ENCODE data around the gene IL10RB.
"Not testable (repeated sequence)": the region's sequence is repeated elsewhere in the genome, so short reads cannot be mapped to it uniquely, and the experiment has no call there.

Gene IL10RB

GRCh38 chr21:33266050-33266788 is at the start of gene IL10RB:
Gene IL10RB (plus strand): TSS chr21:33266367. CDS start chr21:33266466, 99 bp downstream.
- Histone ChIP-seq H3K4me3 (ENCODE audit: low read depth, low read length) (peak within 1 kb of the TSS; percentile 85), H3K36me3 (ENCODE audit: control insufficient read depth, insufficient read depth, low read length) (no peaks in the 10 kb centered on the region), H3K4me1 (ENCODE audit: control insufficient read depth, insufficient read depth, low read length) (peaks cover 3% of the 10 kb centered on the region), H3K27me3 (ENCODE audit: control insufficient read depth, insufficient read depth, low read length) (peaks cover 4% of the 10 kb centered on the region), H3K9me3 (ENCODE audit: control insufficient read depth, insufficient read depth, low read length) (no peaks in the 10 kb centered on the region), H3K9ac (ENCODE audit: low read depth, low read length) (peak within 1 kb of the TSS; percentile 60)

DNA sequence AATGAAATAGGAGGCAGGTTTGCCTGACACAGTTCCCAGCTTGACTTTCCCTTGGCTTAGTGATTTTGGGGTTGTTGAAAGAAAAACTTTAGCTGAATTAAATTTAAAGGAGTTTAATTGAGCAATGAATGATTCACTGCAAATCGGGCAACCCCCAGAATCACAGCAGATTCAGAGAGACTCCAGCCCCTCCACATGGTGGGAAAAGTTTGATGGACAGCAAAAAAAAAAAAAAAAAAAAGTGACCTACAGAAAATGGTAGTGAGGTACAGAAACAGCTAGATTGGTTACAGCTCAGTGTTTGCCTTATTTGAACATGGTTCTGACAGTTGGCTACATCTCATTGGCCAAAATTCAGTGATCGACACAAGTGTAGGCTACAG is 49.0 kb upstream of the IL10RB start:
- Histone ChIP-seq H3K9me3 (ENCODE audit: control insufficient read depth, insufficient read depth, low read length) (no peaks in the 10 kb centered on the region), H3K27me3 (ENCODE audit: control insufficient read depth, insufficient read depth, low read length) (no peaks in the 10 kb centered on the region), H3K4me3 (ENCODE audit: low read depth, low read length) (no peak overlapping the region), H3K36me3 (ENCODE audit: control insufficient read depth, insufficient read depth, low read length) (no peaks in the 10 kb centered on the region), H3K4me1 (ENCODE audit: control insufficient read depth, insufficient read depth, low read length) (peaks cover 11% of the 10 kb centered on the region), H3K9ac (ENCODE audit: low read depth, low read length) (no peak overlapping the region)

DNA sequence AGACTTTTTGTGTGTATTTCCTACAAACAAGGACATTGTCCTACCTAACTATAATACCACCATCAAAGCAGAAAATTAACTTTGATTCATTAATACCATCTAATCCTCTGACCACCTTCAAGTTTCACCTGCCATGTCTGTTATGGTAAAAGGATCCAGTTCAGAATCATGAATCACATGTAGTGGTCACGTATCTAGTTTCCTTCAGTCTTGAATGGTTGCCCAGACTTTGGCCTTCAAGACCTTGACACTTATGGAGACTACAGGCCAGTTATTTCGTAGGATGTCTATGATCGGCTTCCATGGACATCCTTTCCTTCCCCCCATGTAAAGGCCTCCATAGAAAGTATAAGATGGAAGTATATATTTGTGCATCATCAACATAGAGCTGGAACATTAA is 46.9 kb upstream of the IL10RB start:
- Histone ChIP-seq H3K36me3 (ENCODE audit: control insufficient read depth, insufficient read depth, low read length) (no peaks in the 10 kb centered on the region), H3K4me1 (ENCODE audit: control insufficient read depth, insufficient read depth, low read length) (peaks cover 11% of the 10 kb centered on the region), H3K9ac (ENCODE audit: low read depth, low read length) (no peak overlapping the region), H3K9me3 (ENCODE audit: control insufficient read depth, insufficient read depth, low read length) (no peaks in the 10 kb centered on the region), H3K4me3 (ENCODE audit: low read depth, low read length) (no peak overlapping the region), H3K27me3 (ENCODE audit: control insufficient read depth, insufficient read depth, low read length) (no peaks in the 10 kb centered on the region)

DNA sequence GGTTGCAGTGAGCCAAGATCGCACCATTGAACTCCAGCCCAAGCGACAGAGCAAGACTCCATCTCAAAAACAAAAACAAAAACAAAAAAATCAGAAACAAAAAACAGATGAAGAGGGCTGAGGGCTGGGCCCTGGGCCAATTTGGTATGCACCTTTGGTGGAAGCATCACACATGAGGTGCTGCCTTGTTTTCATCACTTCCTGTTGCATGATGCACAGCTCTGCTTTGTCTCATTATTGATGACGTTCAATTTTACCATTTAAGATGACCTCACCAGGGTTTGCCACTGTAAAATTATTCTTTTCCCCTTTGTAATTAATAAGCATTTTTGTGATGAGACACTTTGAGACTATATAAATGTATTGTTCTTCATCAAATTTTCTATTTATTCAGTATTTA is 46.2 kb upstream of the IL10RB start:
- no peaks in the 10 kb centered on the region for H3K36me3 ChIP-seq (ENCODE audit: control insufficient read depth, insufficient read depth, low read length)
- no peak overlapping the region for H3K9ac ChIP-seq (ENCODE audit: low read depth, low read length)
- peaks cover 11% of the 10 kb centered on the region for H3K4me1 ChIP-seq (ENCODE audit: control insufficient read depth, insufficient read depth, low read length)
- no peak overlapping the region for H3K4me3 ChIP-seq (ENCODE audit: low read depth, low read length)
- no peaks in the 10 kb centered on the region for H3K9me3 ChIP-seq (ENCODE audit: control insufficient read depth, insufficient read depth, low read length)
- no peaks in the 10 kb centered on the region for H3K27me3 ChIP-seq (ENCODE audit: control insufficient read depth, insufficient read depth, low read length)

DNA sequence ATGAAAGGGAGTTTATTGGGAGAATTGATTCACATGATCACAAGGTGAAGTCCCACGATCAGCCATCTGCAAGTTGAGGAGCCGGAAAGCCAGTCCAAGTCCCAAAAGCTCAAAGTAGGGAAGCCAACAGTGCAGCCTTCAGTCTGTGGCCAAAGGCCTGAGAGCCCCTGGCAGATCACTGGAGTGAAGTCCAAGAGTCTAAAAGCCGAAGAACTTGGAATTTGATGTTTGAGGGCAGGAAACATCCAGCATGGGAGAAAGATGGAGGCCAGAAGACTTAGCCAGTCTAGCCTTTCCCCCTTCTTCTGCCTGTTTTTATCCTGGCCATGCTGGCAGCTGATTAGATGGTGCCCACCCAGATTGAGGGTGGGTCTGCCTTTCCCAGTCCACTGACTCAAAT is 40.8 kb upstream of the IL10RB start:
- not testable (repeated sequence) for H3K27me3 ChIP-seq (ENCODE audit: control insufficient read depth, insufficient read depth, low read length); H3K4me1 ChIP-seq (ENCODE audit: control insufficient read depth, insufficient read depth, low read length); H3K9me3 ChIP-seq (ENCODE audit: control insufficient read depth, insufficient read depth, low read length); H3K36me3 ChIP-seq (ENCODE audit: control insufficient read depth, insufficient read depth, low read length); H3K9ac ChIP-seq (ENCODE audit: low read depth, low read length); H3K4me3 ChIP-seq (ENCODE audit: low read depth, low read length)

- Histone ChIP-seq H3K9me3 (ENCODE audit: control insufficient read depth, insufficient read depth, low read length) (no peaks in the 10 kb centered on the region), H3K4me3 (ENCODE audit: low read depth, low read length) (no peak overlapping the region), H3K4me1 (ENCODE audit: control insufficient read depth, insufficient read depth, low read length) (peaks cover 4% of the 10 kb centered on the region), H3K36me3 (ENCODE audit: control insufficient read depth, insufficient read depth, low read length) (no peaks in the 10 kb centered on the region), H3K9ac (ENCODE audit: low read depth, low read length) (no peak overlapping the region), H3K27me3 (ENCODE audit: control insufficient read depth, insufficient read depth, low read length) (no peaks in the 10 kb centered on the region)
Observed at GRCh38 chr21:33228455-33228854, 37.7 kb upstream of the IL10RB start.

GRCh38 chr21:33229099-33229783 is 36.9 kb upstream of the IL10RB start:
- Histone ChIP-seq H3K9ac (ENCODE audit: low read depth, low read length) (no peak overlapping the region), H3K4me1 (ENCODE audit: control insufficient read depth, insufficient read depth, low read length) (peaks cover 4% of the 10 kb centered on the region), H3K4me3 (ENCODE audit: low read depth, low read length) (peak overlapping the region; percentile 61), H3K27me3 (ENCODE audit: control insufficient read depth, insufficient read depth, low read length) (no peaks in the 10 kb centered on the region), H3K36me3 (ENCODE audit: control insufficient read depth, insufficient read depth, low read length) (no peaks in the 10 kb centered on the region), H3K9me3 (ENCODE audit: control insufficient read depth, insufficient read depth, low read length) (no peaks in the 10 kb centered on the region)

DNA sequence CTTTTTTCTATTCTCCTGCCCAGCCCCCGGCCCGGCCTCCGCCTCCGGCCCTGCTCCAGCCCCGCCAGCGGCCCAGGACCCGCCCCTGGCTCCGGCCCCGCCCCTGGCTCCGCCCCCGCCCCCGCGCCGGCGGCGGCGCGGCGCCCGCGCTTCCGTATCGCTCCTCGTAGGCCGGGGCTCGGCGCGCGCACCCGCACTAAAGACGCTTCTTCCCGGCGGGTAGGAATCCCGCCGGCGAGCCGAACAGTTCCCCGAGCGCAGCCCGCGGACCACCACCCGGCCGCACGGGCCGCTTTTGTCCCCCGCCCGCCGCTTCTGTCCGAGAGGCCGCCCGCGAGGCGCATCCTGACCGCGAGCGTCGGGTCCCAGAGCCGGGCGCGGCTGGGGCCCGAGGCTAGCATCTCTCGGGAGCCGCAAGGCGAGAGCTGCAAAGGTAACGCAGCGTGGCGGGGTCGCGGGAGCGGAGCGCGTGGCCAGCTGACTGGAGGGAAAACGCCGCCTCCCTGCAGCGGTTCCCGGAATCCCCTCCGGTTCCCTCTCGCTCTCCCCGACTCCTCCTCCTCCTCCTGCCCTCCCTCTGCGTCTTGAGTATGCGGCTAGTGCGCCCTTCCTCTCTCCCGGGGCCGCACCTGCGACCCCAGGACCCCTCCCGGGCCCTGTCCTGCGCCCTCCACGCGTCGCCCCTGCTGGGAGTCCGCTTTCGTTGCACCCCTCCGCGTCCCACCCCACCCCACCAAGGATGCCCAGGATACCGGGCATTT is 36.2 kb upstream of the IL10RB start, which contains the start of gene IFNAR2:
IFNAR2 (plus strand) TSS at position 155 of the 761 bp plus-strand sequence. CDS start 11,985 bp downstream, outside the sequence.
- Histone ChIP-seq H3K4me3 (ENCODE audit: low read depth, low read length) (peak within 1 kb of the TSS; percentile 61), H3K4me1 (ENCODE audit: control insufficient read depth, insufficient read depth, low read length) (peaks cover 8% of the 10 kb centered on the region), H3K27me3 (ENCODE audit: control insufficient read depth, insufficient read depth, low read length) (no peaks in the 10 kb centered on the region), H3K9me3 (ENCODE audit: control insufficient read depth, insufficient read depth, low read length) (no peaks in the 10 kb centered on the region), H3K36me3 (ENCODE audit: control insufficient read depth, insufficient read depth, low read length) (no peaks in the 10 kb centered on the region), H3K9ac (ENCODE audit: low read depth, low read length) (peak within 1 kb of the TSS; percentile 75)

DNA sequence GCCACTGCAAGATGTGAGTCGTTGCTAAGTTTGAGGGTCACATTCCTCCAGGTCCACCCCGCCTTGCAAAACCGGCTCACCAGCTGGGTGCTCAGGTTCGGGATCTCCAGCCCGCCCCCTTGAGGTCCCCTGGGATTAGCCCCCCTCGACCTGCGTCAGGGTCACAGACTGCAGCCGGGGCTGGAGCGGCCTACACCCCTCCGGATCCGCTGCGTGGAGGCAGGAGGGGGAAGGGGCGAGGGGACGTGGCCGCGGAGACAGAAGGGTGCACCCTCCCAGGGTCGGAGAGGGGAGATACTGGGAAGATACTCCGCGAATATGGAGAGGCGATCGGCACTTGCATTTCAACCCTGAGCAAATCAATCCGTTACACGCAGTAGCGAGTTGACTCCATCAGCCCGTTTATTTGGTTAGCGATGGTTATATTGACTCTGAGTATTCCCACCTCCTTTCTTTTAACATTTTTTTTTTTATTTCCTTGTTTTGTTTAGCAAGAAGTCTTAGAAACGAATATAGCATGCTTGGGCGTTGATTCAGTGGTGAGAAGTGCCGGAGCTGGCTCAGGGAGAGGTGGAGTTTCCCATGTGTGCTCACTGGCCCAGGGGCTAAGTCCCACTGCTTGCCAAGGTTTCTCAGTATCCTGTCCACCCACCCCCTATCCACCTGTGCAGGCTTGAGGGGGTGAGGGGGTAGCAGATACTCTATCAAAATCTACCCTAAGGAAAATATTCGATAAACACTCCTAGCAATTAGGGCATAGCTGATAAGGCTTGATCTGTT is 35.4 kb upstream of the IL10RB start:
- H3K27me3 ChIP-seq (ENCODE audit: control insufficient read depth, insufficient read depth, low read length) = no peaks in the 10 kb centered on the region
- H3K9ac ChIP-seq (ENCODE audit: low read depth, low read length) = no peak overlapping the region
- H3K9me3 ChIP-seq (ENCODE audit: control insufficient read depth, insufficient read depth, low read length) = no peaks in the 10 kb centered on the region
- H3K4me1 ChIP-seq (ENCODE audit: control insufficient read depth, insufficient read depth, low read length) = peaks cover 8% of the 10 kb centered on the region
- no peaks in the 10 kb centered on the region for H3K36me3 ChIP-seq (ENCODE audit: control insufficient read depth, insufficient read depth, low read length)
- H3K4me3 ChIP-seq (ENCODE audit: low read depth, low read length) = peak overlapping the region; percentile 61

GRCh38 chr21:33231526-33231925 is 34.6 kb upstream of the IL10RB start:
- Histone ChIP-seq H3K27me3 (ENCODE audit: control insufficient read depth, insufficient read depth, low read length) (no peaks in the 10 kb centered on the region), H3K36me3 (ENCODE audit: control insufficient read depth, insufficient read depth, low read length) (no peaks in the 10 kb centered on the region), H3K4me3 (ENCODE audit: low read depth, low read length) (no peak overlapping the region), H3K4me1 (ENCODE audit: control insufficient read depth, insufficient read depth, low read length) (peaks cover 8% of the 10 kb centered on the region), H3K9me3 (ENCODE audit: control insufficient read depth, insufficient read depth, low read length) (peaks cover 5% of the 10 kb centered on the region), H3K9ac (ENCODE audit: low read depth, low read length) (no peak overlapping the region)

- Histone ChIP-seq H3K4me1 (ENCODE audit: control insufficient read depth, insufficient read depth, low read length) (peaks cover 8% of the 10 kb centered on the region), H3K36me3 (ENCODE audit: control insufficient read depth, insufficient read depth, low read length) (no peaks in the 10 kb centered on the region), H3K27me3 (ENCODE audit: control insufficient read depth, insufficient read depth, low read length) (no peaks in the 10 kb centered on the region), H3K9me3 (ENCODE audit: control insufficient read depth, insufficient read depth, low read length) (peaks cover 9% of the 10 kb centered on the region), H3K4me3 (ENCODE audit: low read depth, low read length) (no peak overlapping the region), H3K9ac (ENCODE audit: low read depth, low read length) (no peak overlapping the region)
Observed at GRCh38 chr21:33232291-33233034, 33.7 kb upstream of the IL10RB start.
